Liver (tissue), 3 donors: Measurements from ENCODE around the gene PDK4.

Source experiments
- EGR1 ChIP-seq, 2 donors: IDR thresholded peaks; 2 replicates each; pipeline ENCODE4 v1.6.1; 2016 to 2018; ENCODE audit warnings: antibody characterized with exemption in 2 of 2, low read depth in 2 of 2
- FOXA1 ChIP-seq: IDR thresholded peaks from 2 replicates; pipeline ENCODE4 v1.6.1; 2016; ENCODE audit warnings: antibody characterized with exemption
- GABPA ChIP-seq, 2 donors: IDR thresholded peaks in 1 of 2; conservative IDR thresholded peaks in 1 of 2; 2 replicates each; pipeline ENCODE4 v1.6.1; 2016; ENCODE audit warnings: antibody characterized with exemption in 2 of 2, mild to moderate bottlenecking in 1 of 2, moderate library complexity in 1 of 2
- JUND ChIP-seq, 2 donors: IDR thresholded peaks; 2 replicates each; pipeline ENCODE4 v1.6.1; 2016; ENCODE audit warnings: antibody characterized with exemption in 2 of 2
- RAD21 ChIP-seq, 2 donors: IDR thresholded peaks; 2 replicates each; pipeline ENCODE4 v1.6.1; 2016; ENCODE audit warnings: antibody characterized with exemption in 2 of 2, mild to moderate bottlenecking in 2 of 2
- SP1 ChIP-seq: IDR thresholded peaks from 2 replicates; pipeline ENCODE4 v1.6.1; 2018; ENCODE audit warnings: antibody characterized with exemption, mild to moderate bottlenecking
- TAF1 ChIP-seq: conservative IDR thresholded peaks from 2 replicates; pipeline ENCODE4 v1.6.1; 2016; ENCODE audit warnings: antibody characterized with exemption, mild to moderate bottlenecking
- YY1 ChIP-seq: IDR thresholded peaks from 2 replicates; pipeline ENCODE4 v1.6.1; 2016; ENCODE audit warnings: antibody characterized with exemption, mild to moderate bottlenecking
- TF ChIP-seq, protein P1 (sequence below): fragments of 150-350 bp; IDR thresholded peaks from 2 replicates; pipeline ENCODE4 v1.5.1; 2017; ENCODE audit warnings: improper control_type of control experiment, low read depth, low read length; ENCODE audit not compliant: missing input control
- TF ChIP-seq, protein P2 (sequence below): IDR thresholded peaks from 2 replicates; pipeline ENCODE4 v1.6.1; 2016; ENCODE audit warnings: antibody characterized with exemption
- TF ChIP-seq, protein P3 (sequence below): IDR thresholded peaks from 2 replicates; pipeline ENCODE4 v1.6.1; 2016; ENCODE audit warnings: antibody characterized with exemption
- TF ChIP-seq, protein P4 (sequence below): IDR thresholded peaks from 2 replicates; pipeline ENCODE4 v1.6.1; 2016; ENCODE audit warnings: antibody characterized with exemption, mild to moderate bottlenecking
- TF ChIP-seq, protein P5 (sequence below): IDR thresholded peaks from 2 replicates; pipeline ENCODE4 v1.6.1; 2016; ENCODE audit warnings: antibody characterized with exemption
- donor health status: healthy.
- donor health status: healthy.

DNA sequence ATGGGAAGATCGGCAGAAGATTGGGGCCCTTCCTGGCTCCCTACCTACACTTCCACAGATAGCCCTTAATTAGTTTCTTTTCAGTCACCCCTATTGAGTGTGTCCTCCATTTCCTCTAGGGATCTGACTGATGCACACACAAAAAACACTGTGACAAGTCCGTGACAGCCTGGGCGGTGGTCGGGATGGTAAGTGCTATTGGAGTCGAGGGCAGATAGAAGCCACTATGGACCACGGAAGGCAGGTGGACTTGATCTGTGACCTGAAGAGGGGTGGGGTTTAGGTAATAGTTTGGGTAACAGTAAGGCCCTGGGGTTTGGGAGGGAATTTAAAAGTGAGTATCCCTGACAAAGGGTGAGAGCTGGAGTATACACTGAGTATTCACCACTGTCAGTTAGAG, 53.0 kb downstream of the PDK4 start:
- TF ChIP-seq, protein P1, sequence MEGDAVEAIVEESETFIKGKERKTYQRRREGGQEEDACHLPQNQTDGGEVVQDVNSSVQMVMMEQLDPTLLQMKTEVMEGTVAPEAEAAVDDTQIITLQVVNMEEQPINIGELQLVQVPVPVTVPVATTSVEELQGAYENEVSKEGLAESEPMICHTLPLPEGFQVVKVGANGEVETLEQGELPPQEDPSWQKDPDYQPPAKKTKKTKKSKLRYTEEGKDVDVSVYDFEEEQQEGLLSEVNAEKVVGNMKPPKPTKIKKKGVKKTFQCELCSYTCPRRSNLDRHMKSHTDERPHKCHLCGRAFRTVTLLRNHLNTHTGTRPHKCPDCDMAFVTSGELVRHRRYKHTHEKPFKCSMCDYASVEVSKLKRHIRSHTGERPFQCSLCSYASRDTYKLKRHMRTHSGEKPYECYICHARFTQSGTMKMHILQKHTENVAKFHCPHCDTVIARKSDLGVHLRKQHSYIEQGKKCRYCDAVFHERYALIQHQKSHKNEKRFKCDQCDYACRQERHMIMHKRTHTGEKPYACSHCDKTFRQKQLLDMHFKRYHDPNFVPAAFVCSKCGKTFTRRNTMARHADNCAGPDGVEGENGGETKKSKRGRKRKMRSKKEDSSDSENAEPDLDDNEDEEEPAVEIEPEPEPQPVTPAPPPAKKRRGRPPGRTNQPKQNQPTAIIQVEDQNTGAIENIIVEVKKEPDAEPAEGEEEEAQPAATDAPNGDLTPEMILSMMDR, result no peak
- no peak for TF ChIP-seq SP1
- TF ChIP-seq EGR1 (IDR thresholded peaks at IDR 0.05; ENCODE audit: low read depth in 2 of 2), result no peak
- TF ChIP-seq GABPA (IDR thresholded peaks at IDR 0.05 in 1 of 2, conservative IDR thresholded peaks at IDR 0.05 in 1 of 2), result no peak
- TF ChIP-seq TAF1, result no peak
- TF ChIP-seq, protein P2, sequence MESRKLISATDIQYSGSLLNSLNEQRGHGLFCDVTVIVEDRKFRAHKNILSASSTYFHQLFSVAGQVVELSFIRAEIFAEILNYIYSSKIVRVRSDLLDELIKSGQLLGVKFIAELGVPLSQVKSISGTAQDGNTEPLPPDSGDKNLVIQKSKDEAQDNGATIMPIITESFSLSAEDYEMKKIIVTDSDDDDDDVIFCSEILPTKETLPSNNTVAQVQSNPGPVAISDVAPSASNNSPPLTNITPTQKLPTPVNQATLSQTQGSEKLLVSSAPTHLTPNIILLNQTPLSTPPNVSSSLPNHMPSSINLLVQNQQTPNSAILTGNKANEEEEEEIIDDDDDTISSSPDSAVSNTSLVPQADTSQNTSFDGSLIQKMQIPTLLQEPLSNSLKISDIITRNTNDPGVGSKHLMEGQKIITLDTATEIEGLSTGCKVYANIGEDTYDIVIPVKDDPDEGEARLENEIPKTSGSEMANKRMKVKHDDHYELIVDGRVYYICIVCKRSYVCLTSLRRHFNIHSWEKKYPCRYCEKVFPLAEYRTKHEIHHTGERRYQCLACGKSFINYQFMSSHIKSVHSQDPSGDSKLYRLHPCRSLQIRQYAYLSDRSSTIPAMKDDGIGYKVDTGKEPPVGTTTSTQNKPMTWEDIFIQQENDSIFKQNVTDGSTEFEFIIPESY, result no peak
- TF ChIP-seq JUND (IDR thresholded peaks at IDR 0.05), result no peak
- TF ChIP-seq, protein P3, sequence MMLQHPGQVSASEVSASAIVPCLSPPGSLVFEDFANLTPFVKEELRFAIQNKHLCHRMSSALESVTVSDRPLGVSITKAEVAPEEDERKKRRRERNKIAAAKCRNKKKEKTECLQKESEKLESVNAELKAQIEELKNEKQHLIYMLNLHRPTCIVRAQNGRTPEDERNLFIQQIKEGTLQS, result no peak
- TF ChIP-seq, protein P4, sequence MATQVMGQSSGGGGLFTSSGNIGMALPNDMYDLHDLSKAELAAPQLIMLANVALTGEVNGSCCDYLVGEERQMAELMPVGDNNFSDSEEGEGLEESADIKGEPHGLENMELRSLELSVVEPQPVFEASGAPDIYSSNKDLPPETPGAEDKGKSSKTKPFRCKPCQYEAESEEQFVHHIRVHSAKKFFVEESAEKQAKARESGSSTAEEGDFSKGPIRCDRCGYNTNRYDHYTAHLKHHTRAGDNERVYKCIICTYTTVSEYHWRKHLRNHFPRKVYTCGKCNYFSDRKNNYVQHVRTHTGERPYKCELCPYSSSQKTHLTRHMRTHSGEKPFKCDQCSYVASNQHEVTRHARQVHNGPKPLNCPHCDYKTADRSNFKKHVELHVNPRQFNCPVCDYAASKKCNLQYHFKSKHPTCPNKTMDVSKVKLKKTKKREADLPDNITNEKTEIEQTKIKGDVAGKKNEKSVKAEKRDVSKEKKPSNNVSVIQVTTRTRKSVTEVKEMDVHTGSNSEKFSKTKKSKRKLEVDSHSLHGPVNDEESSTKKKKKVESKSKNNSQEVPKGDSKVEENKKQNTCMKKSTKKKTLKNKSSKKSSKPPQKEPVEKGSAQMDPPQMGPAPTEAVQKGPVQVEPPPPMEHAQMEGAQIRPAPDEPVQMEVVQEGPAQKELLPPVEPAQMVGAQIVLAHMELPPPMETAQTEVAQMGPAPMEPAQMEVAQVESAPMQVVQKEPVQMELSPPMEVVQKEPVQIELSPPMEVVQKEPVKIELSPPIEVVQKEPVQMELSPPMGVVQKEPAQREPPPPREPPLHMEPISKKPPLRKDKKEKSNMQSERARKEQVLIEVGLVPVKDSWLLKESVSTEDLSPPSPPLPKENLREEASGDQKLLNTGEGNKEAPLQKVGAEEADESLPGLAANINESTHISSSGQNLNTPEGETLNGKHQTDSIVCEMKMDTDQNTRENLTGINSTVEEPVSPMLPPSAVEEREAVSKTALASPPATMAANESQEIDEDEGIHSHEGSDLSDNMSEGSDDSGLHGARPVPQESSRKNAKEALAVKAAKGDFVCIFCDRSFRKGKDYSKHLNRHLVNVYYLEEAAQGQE, result no peak
- no peak for TF ChIP-seq YY1
- TF ChIP-seq RAD21 (IDR thresholded peaks at IDR 0.05), result no peak
- TF ChIP-seq, protein P5, sequence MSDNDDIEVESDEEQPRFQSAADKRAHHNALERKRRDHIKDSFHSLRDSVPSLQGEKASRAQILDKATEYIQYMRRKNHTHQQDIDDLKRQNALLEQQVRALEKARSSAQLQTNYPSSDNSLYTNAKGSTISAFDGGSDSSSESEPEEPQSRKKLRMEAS, result no peak
- no peak for TF ChIP-seq FOXA1
